WTC11 (cell line): ENCODE measurements around the gene AKNAD1.

ENCODE experiments used
- AFF4 ChIP-seq: sonication (generic); formaldehyde crosslinking; IDR thresholded peaks from 2 replicates; pipeline ENCODE4 v1.8.1; 2023; ENCODE audit warnings: mild to moderate bottlenecking, missing genetic modification reagents, borderline replicate concordance
- CDX4 ChIP-seq: fragments of 250-450 bp; sonication (Bioruptor Pico); IDR thresholded peaks from 2 replicates; pipeline ENCODE4 v1.9.0; 2021; ENCODE audit warnings: moderate library complexity, mild to moderate bottlenecking, inconsistent platforms, borderline replicate concordance
- CTCF ChIP-seq: fragments of 200-600 bp; IDR thresholded peaks from 2 replicates; pipeline ENCODE4 v1.8.0; 2022; ENCODE audit warnings: antibody characterized with exemption
- E2F5 ChIP-seq: sonication (generic); formaldehyde crosslinking; IDR thresholded peaks from 2 replicates; pipeline ENCODE4 v1.8.1; 2022; ENCODE audit warnings: mild to moderate bottlenecking, moderate library complexity, missing genetic modification reagents
- NFATC4 ChIP-seq: fragments of 250-450 bp; sonication (Bioruptor Pico); IDR thresholded peaks from 2 replicates; pipeline ENCODE4 v1.9.0; 2021; ENCODE audit warnings: mild to moderate bottlenecking
- NR3C1 ChIP-seq: sonication (generic); formaldehyde crosslinking; conservative IDR thresholded peaks from 2 replicates; pipeline ENCODE4 v1.8.1; 2023; ENCODE audit warnings: low read depth, mild to moderate bottlenecking, missing genetic modification reagents
- OVOL2 ChIP-seq: fragments of 250-450 bp; sonication (Bioruptor Pico); IDR thresholded peaks from 2 replicates; pipeline ENCODE4 v1.9.0; 2021; ENCODE audit warnings: mild to moderate bottlenecking, borderline replicate concordance
- ZNF263 ChIP-seq: sonication (generic); formaldehyde crosslinking; IDR thresholded peaks from 2 replicates; pipeline ENCODE4 v1.8.1; 2022; ENCODE audit warnings: low read depth, mild to moderate bottlenecking, moderate library complexity, missing genetic modification reagents
- ZNF425 ChIP-seq: fragments of 250-450 bp; sonication (Bioruptor Pico); conservative IDR thresholded peaks from 2 replicates; pipeline ENCODE4 v1.9.0; 2021; ENCODE audit warnings: mild to moderate bottlenecking
- ZNF671 ChIP-seq: fragments of 250-450 bp; sonication (Bioruptor Pico); IDR thresholded peaks from 2 replicates; pipeline ENCODE4 v1.8.0; 2021; ENCODE audit warnings: mild to moderate bottlenecking

- no peak for TF ChIP-seq CDX4 (CRISPR knock-in tag)
- TF ChIP-seq CTCF: no peak
- TF ChIP-seq ZNF263 (CRISPR knock-in tag): no peak
- no peak for TF ChIP-seq ZNF671 (CRISPR knock-in tag)
- TF ChIP-seq NFATC4 (CRISPR knock-in tag): no peak
- no peak for TF ChIP-seq OVOL2 (CRISPR knock-in tag)
- TF ChIP-seq ZNF425 (CRISPR knock-in tag): no peak
- no peak for TF ChIP-seq NR3C1 (CRISPR knock-in tag)
- no peak for TF ChIP-seq AFF4
- no peak for TF ChIP-seq E2F5 (CRISPR knock-in tag)
Measured at GRCh38 chr1:108852221-108852975, 4.5 kb downstream of the AKNAD1 start.
